A673 (cell line): Measurements from ENCODE around the gene GRIK4. TPM values are rescaled to one million over a fixed set of nuclear protein-coding genes. Genes with fewer than 3 reads are reported as not detected.

ENCODE experiments used
- BruUV-seq: library from RNA; stranded (reverse); fragments of 400-500 nt; replicated peaks from 2 replicates; lab custom pipeline; 2021; lab: Mats Ljungman, UMichigan
- CTCF ChIA-PET: fragments of 300-600 bp; sonication (Branson Sonifier 250); formaldehyde crosslinking; loops from one replicate; lab custom pipeline; 2022; ENCODE audit warnings: antibody characterized with exemption; lab: Charles Lee
- POLR2A ChIA-PET: fragments of 300-600 bp; sonication (Branson Sonifier 250); formaldehyde crosslinking; loops from one replicate; lab custom pipeline; 2022; ENCODE audit warnings: antibody characterized with exemption; ENCODE audit not compliant: low non-redundant PET; lab: Charles Lee
- DNase-seq: peaks from one replicate; pipeline ENCODE4 v3.0.0-alpha.2; 2015; ENCODE audit warnings: low spot score
- H3K27ac ChIP-seq: fragments of 200-600 bp; sonication (generic); 2 replicates; pipeline ENCODE4 v1.5.1; 2016; ENCODE audit warnings: mixed run types, low read depth, mild to moderate bottlenecking, mixed read lengths, antibody characterized with exemption, low read length; ENCODE audit not compliant: poor library complexity, severe bottlenecking
- H3K27me3 ChIP-seq: fragments of 200-600 bp; sonication (generic); replicated peaks from 2 replicates; pipeline ENCODE4 v1.6.1; 2017; ENCODE audit warnings: mixed run types, low read depth, mild to moderate bottlenecking, mixed read lengths, antibody characterized with exemption, low read length; ENCODE audit not compliant: insufficient read depth, poor library complexity
- H3K36me3 ChIP-seq: fragments of 200-600 bp; sonication (generic); 2 replicates; pipeline ENCODE4 v1.6.1; 2016; ENCODE audit warnings: mixed run types, mild to moderate bottlenecking, mixed read lengths, antibody characterized with exemption, low read length; ENCODE audit not compliant: insufficient read depth, poor library complexity, severe bottlenecking
- H3K4me1 ChIP-seq: fragments of 200-600 bp; sonication (generic); 2 replicates; pipeline ENCODE4 v1.6.1; 2017; ENCODE audit warnings: mixed run types, mild to moderate bottlenecking, mixed read lengths, antibody characterized with exemption, low read length; ENCODE audit not compliant: insufficient read depth, poor library complexity, severe bottlenecking
- H3K4me3 ChIP-seq: fragments of 200-600 bp; sonication (generic); 2 replicates; pipeline ENCODE4 v1.5.1; 2016; ENCODE audit warnings: low read depth, mixed run types, mild to moderate bottlenecking, mixed read lengths, low read length; ENCODE audit not compliant: poor library complexity, severe bottlenecking
- H3K9me3 ChIP-seq: fragments of 200-600 bp; sonication (generic); 2 replicates; pipeline ENCODE4 v1.6.1; 2016; ENCODE audit warnings: mixed run types, low read depth, mild to moderate bottlenecking, mixed read lengths, antibody characterized with exemption, low read length; ENCODE audit not compliant: poor library complexity, severe bottlenecking
- EZH2 ChIP-seq: fragments of 200-600 bp; sonication (generic); IDR thresholded peaks from 2 replicates; pipeline ENCODE4 v1.6.1; 2017; ENCODE audit warnings: borderline replicate concordance, low read depth, mild to moderate bottlenecking, mixed read lengths, antibody characterized with exemption, low read length; ENCODE audit not compliant: poor library complexity, severe bottlenecking
- intact Hi-C: fragments of 100-400 bp; cut with micrococcal nuclease; formaldehyde crosslinking; loops from one replicate; pipeline ENCODE4 v1.10.0; 2022; ENCODE audit not compliant: unreplicated experiment
- total RNA-seq: library from RNA; stranded (reverse); gene quantifications from 2 replicates; pipeline ENCODE4 v1.2.3, GENCODE V29; 2021
- TF ChIP-seq, protein P1 (sequence below): fragments of 300-800, 200-600 bp; sonication (generic); conservative IDR thresholded peaks from 2 replicates; pipeline ENCODE4 v1.5.1; 2017; ENCODE audit warnings: low read depth, mild to moderate bottlenecking, antibody characterized with exemption, low read length, moderate library complexity, mixed read lengths

Gene GRIK4
- total RNA-seq, 1 experiment from 2014 or later, result not detected

DNA sequence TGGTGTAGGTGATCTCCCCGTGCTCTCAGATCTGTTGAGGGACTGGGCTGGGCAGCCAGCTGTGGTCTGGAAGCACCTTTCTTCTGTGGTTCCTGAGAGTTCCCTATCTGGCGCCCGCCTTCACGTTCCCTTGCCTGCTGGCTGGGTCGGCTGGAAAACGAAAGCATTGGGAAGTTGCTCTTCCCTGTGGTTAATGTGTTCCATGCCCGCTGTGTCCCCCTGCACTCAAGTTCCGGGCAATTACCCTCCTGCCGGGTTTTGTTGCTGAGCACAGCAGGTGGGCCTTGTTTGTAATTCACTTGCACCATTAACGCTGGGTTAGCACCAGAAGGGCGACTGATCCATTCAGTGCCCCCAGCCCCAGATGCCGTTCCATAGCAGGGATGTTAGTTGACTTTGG is 134.1 kb downstream of the GRIK4 start:
- peaks cover 57% of the 10 kb centered on the region for H3K27me3 ChIP-seq
- ChIA-PET POLR2A (no interaction called here), CTCF (no interaction called here)
- peaks cover 13% of the 10 kb centered on the region for H3K4me1 ChIP-seq
- TF ChIP-seq, protein P1, sequence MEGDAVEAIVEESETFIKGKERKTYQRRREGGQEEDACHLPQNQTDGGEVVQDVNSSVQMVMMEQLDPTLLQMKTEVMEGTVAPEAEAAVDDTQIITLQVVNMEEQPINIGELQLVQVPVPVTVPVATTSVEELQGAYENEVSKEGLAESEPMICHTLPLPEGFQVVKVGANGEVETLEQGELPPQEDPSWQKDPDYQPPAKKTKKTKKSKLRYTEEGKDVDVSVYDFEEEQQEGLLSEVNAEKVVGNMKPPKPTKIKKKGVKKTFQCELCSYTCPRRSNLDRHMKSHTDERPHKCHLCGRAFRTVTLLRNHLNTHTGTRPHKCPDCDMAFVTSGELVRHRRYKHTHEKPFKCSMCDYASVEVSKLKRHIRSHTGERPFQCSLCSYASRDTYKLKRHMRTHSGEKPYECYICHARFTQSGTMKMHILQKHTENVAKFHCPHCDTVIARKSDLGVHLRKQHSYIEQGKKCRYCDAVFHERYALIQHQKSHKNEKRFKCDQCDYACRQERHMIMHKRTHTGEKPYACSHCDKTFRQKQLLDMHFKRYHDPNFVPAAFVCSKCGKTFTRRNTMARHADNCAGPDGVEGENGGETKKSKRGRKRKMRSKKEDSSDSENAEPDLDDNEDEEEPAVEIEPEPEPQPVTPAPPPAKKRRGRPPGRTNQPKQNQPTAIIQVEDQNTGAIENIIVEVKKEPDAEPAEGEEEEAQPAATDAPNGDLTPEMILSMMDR, result no peak
- no peak for TF ChIP-seq EZH2
- DNase-seq, result peak; percentile 94
- H3K9me3 ChIP-seq, result no peaks in the 10 kb centered on the region
- intact Hi-C loops, result no loop called here
- no peak overlapping the region for H3K27ac ChIP-seq
- no TSS peak for BruUV-seq
- peak overlapping the region; percentile 23 for H3K4me3 ChIP-seq
- H3K36me3 ChIP-seq, result no peaks in the 10 kb centered on the region

DNA sequence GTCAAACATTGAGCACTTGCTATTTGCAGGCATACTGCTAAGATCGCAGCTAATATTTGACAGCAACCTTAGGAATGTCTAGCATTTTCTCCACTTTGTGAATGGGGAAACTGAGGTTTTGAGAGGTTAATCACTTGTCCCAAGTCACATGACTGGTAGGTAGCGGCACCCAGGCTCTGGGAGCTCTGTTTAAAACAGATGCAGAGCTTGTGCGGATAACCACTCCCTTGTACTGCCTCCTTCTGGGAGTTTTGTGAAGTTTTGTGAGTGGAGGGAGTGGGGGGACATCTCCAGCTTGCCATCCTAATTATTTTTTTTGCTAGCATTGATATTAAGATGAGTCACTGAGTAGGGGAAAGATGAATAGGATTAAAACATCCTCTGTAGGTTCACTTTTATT is 134.7 kb downstream of the GRIK4 start:
- TF ChIP-seq, protein P1, result peak; percentile 32
- no peak for TF ChIP-seq EZH2
- Histone ChIP-seq H3K27ac (no peak overlapping the region), H3K4me3 (no peak overlapping the region), H3K9me3 (no peaks in the 10 kb centered on the region), H3K27me3 (peaks cover 62% of the 10 kb centered on the region), H3K36me3 (no peaks in the 10 kb centered on the region), H3K4me1 (peaks cover 13% of the 10 kb centered on the region)
- ChIA-PET CTCF (no interaction called here), POLR2A (no interaction called here)
- no peak for DNase-seq
- no TSS peak for BruUV-seq
- intact Hi-C loops, result no loop called here

DNA sequence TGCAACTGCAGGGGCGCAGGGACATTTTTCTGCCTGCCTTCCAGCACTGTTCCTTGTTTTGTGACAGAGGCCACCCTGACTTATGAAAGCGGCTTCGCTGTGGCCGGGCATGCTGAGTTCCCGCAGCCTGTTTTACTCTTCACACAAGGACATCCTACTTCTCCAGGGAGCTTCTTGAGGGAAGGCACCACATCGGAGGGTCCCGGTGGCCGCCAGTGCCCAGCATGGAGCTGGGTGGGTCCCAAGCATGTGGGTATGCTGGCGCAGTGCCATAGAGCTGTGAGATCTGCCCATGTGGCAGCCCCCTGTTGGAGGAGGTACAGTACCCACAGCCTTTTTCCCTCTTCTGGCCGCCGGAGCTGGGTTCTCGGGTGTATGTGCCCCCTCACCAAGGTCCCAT is 136.1 kb downstream of the GRIK4 start:
- Histone ChIP-seq H3K4me3 (no peak overlapping the region), H3K27me3 (peaks cover 71% of the 10 kb centered on the region), H3K9me3 (no peaks in the 10 kb centered on the region), H3K36me3 (no peaks in the 10 kb centered on the region), H3K4me1 (peaks cover 13% of the 10 kb centered on the region), H3K27ac (no peak overlapping the region)
- no TSS peak for BruUV-seq
- TF ChIP-seq EZH2, result no peak
- TF ChIP-seq, protein P1, result no peak
- intact Hi-C loops, result no loop called here
- CTCF ChIA-PET, result no interaction called here
- no peak for DNase-seq
- POLR2A ChIA-PET, result no interaction called here
